NCI-H82 treated with DMSO at 0.1 percent for 48 hours (cell line): ENCODE results near the gene CTIF.

Experiments
- DNase-seq: peaks from one replicate; lab custom pipeline; 2025; ENCODE audit not compliant: unreplicated experiment; lab: John Stamatoyannopoulos, UW

Gene CTIF

GRCh38 chr18:48723016-48723415 is 184.2 kb downstream of the CTIF start:
- DNase-seq, result no peak

- DNase-seq, result no peak
Measured at GRCh38 chr18:48723837-48724236, 185.0 kb downstream of the CTIF start.

- DNase-seq, result no peak
Measured at GRCh38 chr18:48724442-48724841, 185.6 kb downstream of the CTIF start.

DNA sequence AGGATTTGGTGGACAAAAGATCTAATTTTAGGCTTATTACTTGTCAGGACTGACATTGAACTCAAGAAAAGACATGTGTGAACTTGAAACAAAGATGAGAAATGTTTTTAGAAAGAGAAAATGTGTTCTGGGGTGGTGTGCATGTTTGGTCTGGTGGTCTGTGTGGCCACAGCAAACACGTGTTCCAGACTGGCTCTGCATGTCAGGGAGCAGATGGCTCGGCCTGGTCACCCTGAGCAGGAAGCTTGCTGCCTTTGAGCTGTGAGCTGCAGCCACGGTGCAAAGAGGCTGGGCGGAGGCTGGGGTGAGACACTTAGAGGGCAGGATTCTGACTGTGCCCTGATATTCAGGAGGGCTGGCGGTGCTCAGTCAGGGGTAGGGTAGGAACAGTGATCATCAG is 186.1 kb downstream of the CTIF start:
- DNase-seq, result no peak

DNA sequence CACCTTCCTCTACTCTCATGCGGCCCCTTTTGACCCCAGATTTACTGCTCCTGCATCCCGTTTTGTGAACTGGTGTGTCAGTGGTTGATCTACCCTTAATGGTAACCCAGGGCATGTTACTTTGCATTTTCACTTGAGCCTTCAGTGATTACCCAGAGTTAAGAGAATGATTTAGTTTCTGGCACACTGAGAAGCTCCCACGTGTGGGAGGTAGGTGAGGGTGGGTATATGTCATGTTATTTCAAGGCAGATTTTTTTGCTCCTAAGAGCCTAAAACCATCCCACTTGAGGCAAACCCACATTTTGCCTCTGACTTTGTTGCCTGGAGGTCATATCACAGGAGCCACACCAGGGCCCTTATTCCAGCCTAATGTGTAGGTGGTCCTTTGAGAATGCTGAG is 186.7 kb downstream of the CTIF start:
- DNase-seq, result no peak

GRCh38 chr18:48727681-48728080 is 188.8 kb downstream of the CTIF start:
- no peak for DNase-seq

- DNase-seq, result no peak
Measured at GRCh38 chr18:48728204-48728833, 189.5 kb downstream of the CTIF start.

DNA sequence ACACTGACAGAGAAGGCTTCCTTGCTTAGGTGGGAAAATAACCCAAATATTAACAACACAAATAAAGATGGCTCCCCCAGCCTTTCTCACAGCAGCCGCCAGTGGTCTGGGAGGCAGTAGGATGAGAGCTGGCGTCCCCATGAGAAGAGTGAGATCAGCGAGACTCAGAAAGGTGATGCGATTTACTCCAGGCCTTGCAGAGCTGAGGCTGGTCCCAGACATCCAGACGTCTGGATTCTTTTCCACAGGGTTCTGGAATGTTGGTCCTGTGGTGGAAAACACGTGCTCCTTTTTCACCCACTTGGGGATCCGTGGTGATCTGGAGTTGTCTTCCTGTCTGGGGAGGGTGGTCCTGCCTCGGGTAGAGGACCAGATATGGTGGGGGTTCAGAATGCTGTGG is 190.6 kb downstream of the CTIF start:
- no peak for DNase-seq

DNA sequence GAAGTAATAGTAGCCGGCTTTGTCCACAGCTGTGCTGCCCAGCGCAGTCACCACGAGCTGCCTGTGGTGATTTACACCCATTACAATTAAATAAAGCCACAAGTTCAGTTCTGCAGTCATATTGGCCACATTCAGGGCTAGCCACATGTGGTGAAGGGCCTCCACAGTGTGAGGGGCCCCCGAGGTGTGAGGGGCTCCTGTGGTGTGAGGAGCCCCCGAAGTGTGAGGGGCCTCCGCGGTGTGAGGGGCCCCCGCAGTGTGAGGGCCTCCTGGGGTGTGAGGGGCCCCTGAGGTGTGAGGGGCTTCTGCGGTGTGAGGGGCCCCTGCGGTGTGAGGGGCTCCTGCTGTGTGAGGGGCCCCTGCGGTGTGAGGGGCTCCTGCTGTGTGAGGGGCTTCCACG is 191.2 kb downstream of the CTIF start:
- DNase-seq, result no peak

GRCh38 chr18:48732767-48733424 is 194.1 kb downstream of the CTIF start:
- DNase-seq, result no peak

DNA sequence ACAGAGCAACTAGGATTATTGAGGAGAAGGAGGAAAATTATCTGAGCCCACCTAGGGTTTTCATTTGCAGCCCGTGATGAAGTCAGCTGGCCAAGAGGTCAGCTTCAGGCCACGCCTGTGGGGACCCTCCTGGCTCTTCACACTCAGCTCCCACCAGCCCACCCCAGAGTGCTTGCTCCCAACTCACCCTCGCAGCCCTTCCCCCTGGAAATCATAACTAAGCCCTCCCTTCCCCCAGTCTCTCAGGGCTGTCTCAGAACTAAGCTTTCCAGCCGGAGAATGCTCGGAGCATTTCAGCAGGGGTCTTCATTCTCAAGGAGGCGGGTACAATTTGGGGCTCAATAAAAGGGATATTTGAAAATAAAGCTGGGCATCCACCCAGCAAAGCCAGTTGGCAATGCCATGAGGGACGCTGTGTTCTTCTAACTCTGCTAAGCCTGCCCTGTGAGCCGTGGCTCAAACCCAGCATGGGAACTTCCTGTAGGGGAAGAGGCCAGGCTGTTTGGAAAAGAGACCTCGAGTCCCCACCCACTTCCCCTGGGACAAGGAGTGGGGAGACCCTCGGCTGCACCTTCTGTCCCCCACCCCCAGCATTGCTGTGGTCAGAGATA is 194.9 kb downstream of the CTIF start:
- no peak for DNase-seq

- DNase-seq, result no peak
Measured at GRCh38 chr18:48734460-48734859, 195.6 kb downstream of the CTIF start.

GRCh38 chr18:48735080-48735676 is 196.3 kb downstream of the CTIF start:
- DNase-seq, result no peak

GRCh38 chr18:48735681-48736255 is 196.9 kb downstream of the CTIF start:
- DNase-seq, result no peak

- DNase-seq, result no peak
Measured at GRCh38 chr18:48736321-48737260, 197.8 kb downstream of the CTIF start.

- DNase-seq, result no peak
Measured at GRCh38 chr18:48739266-48740067, 200.6 kb downstream of the CTIF start.

DNA sequence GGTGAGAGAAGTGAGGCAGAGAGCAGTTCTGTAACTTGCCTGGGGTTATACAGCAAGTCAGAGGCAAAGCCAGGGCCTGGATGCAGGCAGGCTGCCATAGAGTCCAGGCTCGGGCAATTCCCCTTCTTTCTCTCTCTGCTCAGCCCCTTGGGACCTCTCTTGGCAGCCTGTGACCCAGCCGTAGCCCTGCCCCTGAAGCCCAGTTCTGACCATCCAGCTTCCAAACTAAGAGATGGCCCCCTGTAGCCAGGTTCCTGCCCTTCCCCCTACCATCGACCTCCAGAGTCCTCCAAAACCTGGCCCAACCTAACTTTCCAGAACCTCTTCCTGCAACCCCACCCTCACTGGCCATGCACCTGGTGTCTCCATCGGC is 201.2 kb downstream of the CTIF start:
- DNase-seq, result no peak

- no peak for DNase-seq
Measured at GRCh38 chr18:48740851-48741485, 202.1 kb downstream of the CTIF start.

- no peak for DNase-seq
Measured at GRCh38 chr18:48741866-48742265, 203.0 kb downstream of the CTIF start.

GRCh38 chr18:48742304-48742703 is 203.5 kb downstream of the CTIF start:
- DNase-seq, result no peak
